Lower leg skin (tissue), 4 donors: ENCODE results near the gene MPL. TPM values are rescaled to one million over a fixed set of nuclear protein-coding genes. Genes with fewer than 3 reads are reported as not detected.

Experiments used
- DNase-seq, 2 donors: peaks; one replicate each; pipeline ENCODE4 v3.0.0-alpha.2; 2019; ENCODE audit warnings: low spot score in 2 of 2
- H3K4me3 ChIP-seq: fragments of 200-600 bp; sonication (generic); 2 replicates; pipeline ENCODE4 v1.5.1; 2017; ENCODE audit warnings: mild to moderate bottlenecking, low read depth; ENCODE audit not compliant: poor library complexity, severe bottlenecking
- POLR2A ChIP-seq, 2 donors: fragments of 450-650 bp; IDR thresholded peaks; one replicate each; pipeline ENCODE4 v1.6.1; 2016 to 2017; ENCODE audit warnings: antibody characterized with exemption in 2 of 2, mild to moderate bottlenecking in 1 of 2, moderate library complexity in 1 of 2
- WGBS, 2 donors: methylation state at CpG; one replicate each; pipeline ENCODE4 v1.1.5; 2018; 5-methylcytosine and 5-hydroxymethylcytosine counted together
- intact Hi-C: fragments of 100-400 bp; cut with DNase I; formaldehyde crosslinking; loops from one replicate; pipeline ENCODE4 v1.15.0; 2023; ENCODE audit warnings: low total_unique reads
- total RNA-seq, 4 donors: library from RNA; depleted of rRNA; stranded (reverse); fragments of >200 nt; gene quantifications; one replicate each; pipeline ENCODE4 v1.1.0, GENCODE V29; 2016
- TF ChIP-seq, protein P1 (sequence below), 3 donors: fragments of 450-650 bp; IDR thresholded peaks; one replicate each; pipeline ENCODE4 v1.5.1; 2016; ENCODE audit warnings: antibody characterized with exemption in 3 of 3, mild to moderate bottlenecking in 3 of 3, moderate library complexity in 2 of 3

Gene MPL
- total RNA-seq, 4 donors from 2014 or later = 0.15 TPM; not detected in 3

DNA sequence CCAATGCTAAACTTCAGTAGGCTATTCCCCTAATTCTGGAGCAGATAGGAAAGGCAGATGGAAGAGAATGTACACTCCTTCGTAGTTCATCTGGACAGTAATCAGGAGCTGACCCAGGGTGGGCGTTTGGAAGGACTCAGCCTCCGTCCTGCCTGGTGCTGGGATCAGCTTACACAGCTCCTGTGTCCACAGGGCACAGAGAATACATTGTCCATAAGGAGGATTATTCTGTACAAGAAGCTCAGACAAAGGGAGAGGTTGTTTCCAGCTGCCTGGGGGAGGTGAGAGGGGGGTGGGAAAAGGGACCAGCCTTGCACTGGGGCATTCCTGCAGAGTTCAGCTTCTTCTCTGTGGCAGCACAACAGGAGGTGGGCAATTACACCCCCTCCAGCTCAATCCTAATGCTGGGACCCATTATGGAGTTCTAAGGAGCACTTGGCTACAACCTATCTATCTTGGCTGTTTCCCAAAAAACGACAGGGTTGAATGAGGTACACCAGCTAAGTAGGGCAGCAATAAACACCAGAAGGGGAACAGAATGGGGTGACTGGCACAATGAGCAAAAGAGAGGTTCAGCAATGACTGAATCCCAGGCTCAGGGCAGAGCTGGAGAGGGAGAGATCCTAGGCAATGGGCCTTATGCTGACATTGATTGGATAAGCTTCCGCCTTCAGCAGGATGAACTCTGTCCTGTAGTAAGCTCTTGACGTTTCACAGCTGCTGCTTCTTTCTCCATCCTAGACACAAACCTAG, 44.6 kb downstream of the MPL start:
- TF ChIP-seq, protein P1, sequence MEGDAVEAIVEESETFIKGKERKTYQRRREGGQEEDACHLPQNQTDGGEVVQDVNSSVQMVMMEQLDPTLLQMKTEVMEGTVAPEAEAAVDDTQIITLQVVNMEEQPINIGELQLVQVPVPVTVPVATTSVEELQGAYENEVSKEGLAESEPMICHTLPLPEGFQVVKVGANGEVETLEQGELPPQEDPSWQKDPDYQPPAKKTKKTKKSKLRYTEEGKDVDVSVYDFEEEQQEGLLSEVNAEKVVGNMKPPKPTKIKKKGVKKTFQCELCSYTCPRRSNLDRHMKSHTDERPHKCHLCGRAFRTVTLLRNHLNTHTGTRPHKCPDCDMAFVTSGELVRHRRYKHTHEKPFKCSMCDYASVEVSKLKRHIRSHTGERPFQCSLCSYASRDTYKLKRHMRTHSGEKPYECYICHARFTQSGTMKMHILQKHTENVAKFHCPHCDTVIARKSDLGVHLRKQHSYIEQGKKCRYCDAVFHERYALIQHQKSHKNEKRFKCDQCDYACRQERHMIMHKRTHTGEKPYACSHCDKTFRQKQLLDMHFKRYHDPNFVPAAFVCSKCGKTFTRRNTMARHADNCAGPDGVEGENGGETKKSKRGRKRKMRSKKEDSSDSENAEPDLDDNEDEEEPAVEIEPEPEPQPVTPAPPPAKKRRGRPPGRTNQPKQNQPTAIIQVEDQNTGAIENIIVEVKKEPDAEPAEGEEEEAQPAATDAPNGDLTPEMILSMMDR (IDR thresholded peaks at IDR 0.05) = no peak
- TF ChIP-seq POLR2A (IDR thresholded peaks at IDR 0.05) = no peak
- H3K4me3 ChIP-seq = no peak overlapping the region
- DNase-seq = peak in 1 of 2 donors; percentile 8
- intact Hi-C loops = no loop called here
- WGBS, 2 donors = 63 to 72% methylated on average over 6 of the region's 6 CpGs

DNA sequence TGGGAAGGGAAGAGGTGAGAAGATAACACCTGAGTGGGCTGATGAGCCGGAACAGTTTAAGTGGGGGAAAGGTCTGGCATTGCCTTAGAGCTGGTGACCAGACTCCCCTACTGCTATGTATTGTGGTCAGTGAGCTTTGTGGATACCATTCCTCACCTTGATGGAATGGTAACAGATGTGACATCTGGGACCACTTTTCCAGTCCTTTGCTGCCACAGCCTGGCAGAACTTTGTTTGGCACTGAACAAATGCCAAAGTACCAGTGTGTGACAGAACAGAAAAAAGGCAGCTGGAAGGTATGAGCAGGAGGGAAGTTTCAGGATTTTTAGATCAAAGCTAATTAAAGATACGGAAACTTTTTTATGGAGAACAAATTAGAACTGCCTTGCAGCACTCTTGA, 45.8 kb downstream of the MPL start:
- WGBS, 2 donors = 88 to 92% methylated on average over 2 of the region's 2 CpGs
- intact Hi-C loops = no loop called here
- DNase-seq = no peak
- TF ChIP-seq, protein P1 (IDR thresholded peaks at IDR 0.05) = no peak
- no peak for TF ChIP-seq POLR2A (IDR thresholded peaks at IDR 0.05)
- no peak overlapping the region for H3K4me3 ChIP-seq

DNA sequence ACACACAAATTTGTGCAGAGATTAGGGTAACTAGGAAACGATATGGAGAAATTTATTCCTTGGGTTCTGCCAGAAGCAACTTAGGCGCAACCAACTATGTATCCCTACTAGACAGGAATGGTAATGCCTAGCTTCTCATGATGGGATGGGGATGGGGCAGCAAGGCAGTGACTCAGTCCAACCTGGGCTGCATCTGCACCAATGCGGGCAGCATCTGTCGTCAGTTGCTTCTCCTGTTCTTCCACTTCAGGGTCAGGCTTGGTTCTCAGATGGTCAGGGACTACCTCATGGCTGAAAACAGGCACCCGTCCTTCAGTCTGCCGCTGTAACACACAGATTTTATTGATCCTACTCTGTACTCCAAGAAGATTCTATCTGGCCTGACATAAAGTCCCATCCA, 49.1 kb downstream of the MPL start:
- no peak for DNase-seq

DNA sequence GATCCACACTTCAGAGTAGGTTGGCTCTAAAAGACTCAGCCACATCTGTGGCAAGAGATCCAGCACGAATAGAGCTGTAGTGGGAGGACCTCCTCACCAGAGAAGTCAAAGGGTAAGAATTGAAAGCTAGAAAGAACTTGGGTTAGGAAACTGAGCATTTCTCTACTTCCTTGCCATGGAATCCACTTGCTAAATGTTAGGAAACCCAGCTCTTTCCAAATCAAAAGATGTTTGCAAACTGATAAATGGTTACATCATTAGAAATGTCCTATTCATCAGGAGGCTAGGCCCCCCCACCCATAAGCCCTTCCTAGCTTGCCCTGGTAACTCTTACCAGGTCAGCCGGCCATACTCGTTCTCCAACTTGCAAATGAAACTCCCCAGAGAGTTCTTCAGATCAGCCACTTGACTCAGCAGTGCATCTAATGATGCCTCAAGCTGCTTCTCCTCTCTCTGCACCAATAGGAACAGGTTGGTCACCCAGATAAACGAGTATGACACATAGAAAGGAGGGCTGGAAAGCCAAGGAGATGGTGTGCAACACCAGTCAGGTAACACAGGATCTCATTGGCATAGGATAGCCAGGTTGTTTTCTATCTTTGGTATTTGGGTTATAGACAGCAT, 50.5 kb downstream of the MPL start:
- no peak overlapping the region for H3K4me3 ChIP-seq
- intact Hi-C loops = no loop called here
- DNase-seq = no peak
- no peak for TF ChIP-seq POLR2A (IDR thresholded peaks at IDR 0.05)
- TF ChIP-seq, protein P1 (IDR thresholded peaks at IDR 0.05) = no peak
- WGBS, 2 donors = 44 to 51% methylated on average over 4 of the region's 4 CpGs

More for the DNA sequence above, 49.1 kb downstream of the MPL start:
- WGBS, 2 donors = 86 to 92% methylated on average over 6 of the region's 6 CpGs
- TF ChIP-seq, protein P1 (IDR thresholded peaks at IDR 0.05) = no peak
- TF ChIP-seq POLR2A (IDR thresholded peaks at IDR 0.05) = no peak
- intact Hi-C loops = no loop called here
- H3K4me3 ChIP-seq = no peak overlapping the region

DNA sequence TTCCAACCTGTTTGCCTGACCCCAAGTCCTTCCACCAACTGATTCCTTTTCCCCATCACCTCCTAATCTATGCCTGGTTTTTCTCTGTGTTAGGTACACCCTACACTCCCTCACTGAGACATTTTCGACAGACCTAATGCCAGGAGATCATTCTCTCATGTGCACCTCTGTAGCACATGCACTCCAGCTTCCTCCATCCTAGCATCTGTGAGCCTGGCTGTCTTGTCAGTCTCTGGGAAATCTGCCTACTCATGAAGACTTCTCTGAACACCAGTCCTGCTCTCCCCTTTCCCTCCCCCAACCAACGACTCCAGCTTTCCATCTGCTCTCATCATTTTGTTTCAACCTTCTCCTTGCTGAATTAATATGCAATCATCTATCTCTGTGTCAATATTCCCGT, 51.0 kb downstream of the MPL start:
- intact Hi-C loops = no loop called here
- no peak for TF ChIP-seq POLR2A (IDR thresholded peaks at IDR 0.05)
- TF ChIP-seq, protein P1 (IDR thresholded peaks at IDR 0.05) = no peak
- no peak for DNase-seq
- WGBS, 2 donors = 34 to 36% methylated on average over 3 of the region's 3 CpGs
- H3K4me3 ChIP-seq = peak overlapping the region; percentile 84
